PC-3 (cell line): ENCODE measurements around the gene PCDHB5. TPM values are rescaled to one million over a fixed set of nuclear protein-coding genes. Genes with fewer than 3 reads are reported as not detected.
"Not testable (repeated sequence)": the region's sequence is repeated elsewhere in the genome, so short reads cannot be mapped to it uniquely, and the experiment has no call there.

Experiments used
- ATAC-seq: fragments of 200-7000 bp; cut with Tn5 transposase; 2 replicates; pipeline ENCODE4 v1.9.1; 2020; ENCODE audit warnings: mild to moderate bottlenecking, moderate library complexity
- BruUV-seq: library from RNA; stranded (reverse); fragments of 400-500 nt; replicated peaks from 2 replicates; lab custom pipeline; 2021; lab: Mats Ljungman, UMichigan
- CTCF ChIA-PET: fragments of 300-600 bp; sonication (Branson Sonifier 250); formaldehyde crosslinking; loops from one replicate; lab custom pipeline; 2022; ENCODE audit warnings: antibody characterized with exemption; lab: Charles Lee
- POLR2A ChIA-PET: fragments of 300-600 bp; sonication (Branson Sonifier 250); formaldehyde crosslinking; loops from one replicate; lab custom pipeline; 2022; ENCODE audit warnings: antibody characterized with exemption; ENCODE audit not compliant: unreplicated experiment; lab: Charles Lee
- DNase-seq: peaks from one replicate; pipeline ENCODE4 v3.0.0-alpha.2; 2015
- H2AFZ ChIP-seq: fragments of 300-600 bp; sonication (generic); 2 replicates; pipeline ENCODE4 v1.6.0; 2016; ENCODE audit warnings: antibody characterized with exemption, low read length
- H3F3A ChIP-seq: fragments of 300-600 bp; sonication (generic); one replicate; pipeline ENCODE4 v1.6.0; 2017; ENCODE audit warnings: antibody characterized with exemption, low read length, control low read depth, mild to moderate bottlenecking; ENCODE audit not compliant: unreplicated experiment
- H3K27ac ChIP-seq: fragments of 300-600 bp; sonication (generic); 2 replicates; pipeline ENCODE4 v1.5.1; 2016; ENCODE audit warnings: mild to moderate bottlenecking, low read length
- H3K27me3 ChIP-seq: fragments of 300-600 bp; sonication (generic); 2 replicates; pipeline ENCODE4 v1.6.1; 2016; ENCODE audit warnings: low read length, mixed read lengths
- H3K36me3 ChIP-seq: fragments of 300-600 bp; sonication (generic); 2 replicates; pipeline ENCODE4 v1.6.1; 2016; ENCODE audit warnings: low read depth, mixed run types, low read length, mixed read lengths
- H3K4me1 ChIP-seq: fragments of 300-600 bp; sonication (generic); 2 replicates; pipeline ENCODE4 v1.5.1; 2016; ENCODE audit warnings: low read length; ENCODE audit not compliant: insufficient read depth
- H3K4me2 ChIP-seq: fragments of 300-600 bp; sonication (generic); 2 replicates; pipeline ENCODE4 v1.6.0; 2016; ENCODE audit warnings: low read length
- H3K4me3 ChIP-seq: fragments of 300-600 bp; sonication (generic); 2 replicates; pipeline ENCODE4 v1.5.1; 2016; ENCODE audit warnings: mild to moderate bottlenecking, low read length, mixed read lengths
- H3K79me2 ChIP-seq: fragments of 300-600 bp; sonication (generic); 2 replicates; pipeline ENCODE4 v1.6.1; 2017; ENCODE audit warnings: low read length, mixed read lengths
- H3K9ac ChIP-seq: fragments of 300-600 bp; sonication (generic); 2 replicates; pipeline ENCODE4 v1.6.0; 2016; ENCODE audit warnings: mild to moderate bottlenecking, low read length
- H3K9me2 ChIP-seq: fragments of 300-600 bp; sonication (generic); replicated peaks from 2 replicates; pipeline ENCODE4 v1.6.1; 2016; ENCODE audit warnings: mixed run types, low read length, mixed read lengths
- H3K9me3 ChIP-seq: fragments of 300-600 bp; sonication (generic); 2 replicates; pipeline ENCODE4 v1.6.1; 2016; ENCODE audit warnings: low read length, mixed read lengths
- H4K20me1 ChIP-seq: fragments of 300-600 bp; sonication (generic); 2 replicates; pipeline ENCODE4 v1.6.1; 2016; ENCODE audit warnings: low read length, mixed read lengths
- EZH2 ChIP-seq: fragments of 300-600 bp; sonication (generic); IDR thresholded peaks from one replicate; pipeline ENCODE4 v1.6.1; 2017; ENCODE audit warnings: antibody characterized with exemption, mild to moderate bottlenecking, low read length; ENCODE audit not compliant: unreplicated experiment
- EZH2phosphoT487 ChIP-seq: fragments of 300-600 bp; sonication (generic); IDR thresholded peaks from 2 replicates; pipeline ENCODE4 v1.6.1; 2018; ENCODE audit warnings: mild to moderate bottlenecking, antibody characterized with exemption, low read length, borderline replicate concordance
- intact Hi-C: fragments of 100-400 bp; cut with micrococcal nuclease; formaldehyde crosslinking; loops from 2 replicates; pipeline ENCODE4 v1.9.0; 2023
- total RNA-seq: library from RNA; depleted of rRNA; stranded (reverse); fragments of >200 nt; gene quantifications from 2 replicates; pipeline ENCODE4 v1.2.3, GENCODE V29; 2014
- TF ChIP-seq, protein P1 (sequence below): fragments of 300-600 bp; sonication (generic); conservative IDR thresholded peaks from 2 replicates; pipeline ENCODE4 v1.5.1; 2017; ENCODE audit warnings: antibody characterized with exemption, low read depth, mild to moderate bottlenecking, low read length

Gene PCDHB5
- total RNA-seq, 1 experiment from 2014 or later: 0.69 TPM

DNA sequence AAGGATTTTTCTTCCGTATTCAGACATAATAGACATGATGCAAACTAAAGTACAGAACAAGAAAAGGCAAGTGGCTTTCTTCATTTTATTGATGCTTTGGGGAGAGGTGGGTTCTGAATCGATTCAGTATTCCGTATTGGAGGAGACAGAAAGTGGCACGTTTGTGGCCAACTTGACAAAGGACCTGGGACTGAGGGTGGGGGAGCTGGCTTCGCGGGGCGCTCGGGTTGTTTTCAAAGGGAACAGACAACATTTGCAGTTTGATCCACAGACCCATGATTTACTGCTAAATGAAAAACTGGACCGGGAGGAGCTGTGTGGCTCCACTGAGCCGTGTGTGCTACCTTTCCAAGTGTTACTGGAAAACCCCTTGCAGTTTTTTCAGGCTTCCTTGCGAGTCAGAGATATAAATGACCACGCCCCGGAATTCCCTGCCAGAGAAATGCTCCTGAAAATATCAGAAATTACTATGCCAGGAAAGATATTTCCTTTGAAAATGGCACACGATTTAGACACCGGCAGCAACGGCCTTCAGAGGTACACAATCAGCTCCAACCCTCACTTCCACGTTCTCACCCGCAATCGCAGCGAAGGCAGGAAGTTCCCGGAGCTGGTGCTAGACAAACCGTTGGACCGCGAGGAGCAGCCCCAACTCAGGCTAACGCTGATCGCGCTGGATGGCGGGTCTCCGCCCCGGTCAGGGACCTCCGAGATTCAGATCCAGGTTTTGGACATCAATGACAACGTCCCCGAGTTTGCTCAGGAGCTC lies 15.4 kb downstream of the PCDHB5 start:
- intact Hi-C loops: no loop called here
- Histone ChIP-seq H2AFZ (no peak overlapping the region), H3K4me2 (no peak overlapping the region), H3K4me3 (no peak overlapping the region), H3K9me2 (no peaks in the 10 kb centered on the region), H3K27ac (no peak overlapping the region), H3K9ac (no peak overlapping the region), H3K27me3 (no peaks in the 10 kb centered on the region), H4K20me1 (no peaks in the 10 kb centered on the region), H3K36me3 (no peaks in the 10 kb centered on the region), H3K4me1 (no peaks in the 10 kb centered on the region), H3K9me3 (no peaks in the 10 kb centered on the region), H3K79me2 (no peaks in the 10 kb centered on the region), H3F3A (no peaks in the 10 kb centered on the region)
- ChIA-PET POLR2A (no interaction called here), CTCF (no interaction called here)
- DNase-seq: no peak
- TF ChIP-seq EZH2phosphoT487 (no peak), EZH2 (no peak)
- TF ChIP-seq, protein P1, sequence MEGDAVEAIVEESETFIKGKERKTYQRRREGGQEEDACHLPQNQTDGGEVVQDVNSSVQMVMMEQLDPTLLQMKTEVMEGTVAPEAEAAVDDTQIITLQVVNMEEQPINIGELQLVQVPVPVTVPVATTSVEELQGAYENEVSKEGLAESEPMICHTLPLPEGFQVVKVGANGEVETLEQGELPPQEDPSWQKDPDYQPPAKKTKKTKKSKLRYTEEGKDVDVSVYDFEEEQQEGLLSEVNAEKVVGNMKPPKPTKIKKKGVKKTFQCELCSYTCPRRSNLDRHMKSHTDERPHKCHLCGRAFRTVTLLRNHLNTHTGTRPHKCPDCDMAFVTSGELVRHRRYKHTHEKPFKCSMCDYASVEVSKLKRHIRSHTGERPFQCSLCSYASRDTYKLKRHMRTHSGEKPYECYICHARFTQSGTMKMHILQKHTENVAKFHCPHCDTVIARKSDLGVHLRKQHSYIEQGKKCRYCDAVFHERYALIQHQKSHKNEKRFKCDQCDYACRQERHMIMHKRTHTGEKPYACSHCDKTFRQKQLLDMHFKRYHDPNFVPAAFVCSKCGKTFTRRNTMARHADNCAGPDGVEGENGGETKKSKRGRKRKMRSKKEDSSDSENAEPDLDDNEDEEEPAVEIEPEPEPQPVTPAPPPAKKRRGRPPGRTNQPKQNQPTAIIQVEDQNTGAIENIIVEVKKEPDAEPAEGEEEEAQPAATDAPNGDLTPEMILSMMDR: no peak
- BruUV-seq: no TSS peak
- ATAC-seq: no peak

DNA sequence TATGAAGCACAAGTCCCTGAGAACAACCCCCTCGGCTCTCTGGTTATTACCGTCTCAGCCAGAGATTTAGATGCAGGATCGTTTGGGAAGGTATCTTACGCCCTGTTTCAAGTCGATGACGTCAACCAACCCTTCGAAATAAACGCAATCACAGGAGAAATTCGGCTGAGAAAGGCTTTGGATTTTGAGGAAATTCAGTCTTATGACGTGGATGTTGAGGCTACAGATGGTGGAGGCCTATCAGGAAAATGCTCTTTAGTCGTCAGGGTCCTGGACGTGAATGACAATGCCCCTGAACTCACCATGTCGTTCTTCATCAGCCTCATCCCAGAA lies 16.0 kb downstream of the PCDHB5 start:
- no peak overlapping the region for H2AFZ ChIP-seq
- intact Hi-C loops: no loop called here
- ATAC-seq: no peak
- H3K9me2 ChIP-seq: no peaks in the 10 kb centered on the region
- BruUV-seq: no TSS peak
- no peaks in the 10 kb centered on the region for H3K79me2 ChIP-seq
- no peak overlapping the region for H3K9ac ChIP-seq
- CTCF ChIA-PET: no interaction called here
- H3K4me2 ChIP-seq: no peak overlapping the region
- H3K36me3 ChIP-seq: no peaks in the 10 kb centered on the region
- H3F3A ChIP-seq: no peaks in the 10 kb centered on the region
- no peaks in the 10 kb centered on the region for H3K4me1 ChIP-seq
- no peaks in the 10 kb centered on the region for H4K20me1 ChIP-seq
- DNase-seq: no peak
- no peak overlapping the region for H3K4me3 ChIP-seq
- POLR2A ChIA-PET: no interaction called here
- H3K27me3 ChIP-seq: no peaks in the 10 kb centered on the region
- TF ChIP-seq EZH2 (no peak), EZH2phosphoT487 (no peak)
- TF ChIP-seq, protein P1: no peak
- H3K27ac ChIP-seq: no peak overlapping the region
- H3K9me3 ChIP-seq: no peaks in the 10 kb centered on the region

DNA sequence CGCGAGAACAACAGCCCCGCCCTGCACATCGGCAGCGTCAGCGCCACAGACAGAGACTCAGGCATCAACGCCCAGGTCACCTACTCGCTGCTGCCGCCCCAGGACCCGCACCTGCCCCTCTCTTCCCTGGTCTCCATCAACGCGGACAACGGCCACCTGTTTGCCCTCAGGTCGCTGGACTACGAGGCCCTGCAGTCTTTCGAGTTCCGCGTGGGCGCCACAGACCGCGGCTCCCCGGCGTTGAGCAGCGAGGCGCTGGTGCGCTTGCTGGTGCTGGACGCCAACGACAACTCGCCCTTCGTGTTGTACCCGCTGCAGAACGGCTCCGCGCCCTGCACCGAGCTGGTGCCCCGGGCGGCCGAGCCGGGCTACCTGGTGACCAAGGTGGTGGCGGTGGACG lies 16.6 kb downstream of the PCDHB5 start:
- H4K20me1 ChIP-seq, H3K79me2 ChIP-seq, H3K4me1 ChIP-seq, ATAC-seq, H3K9me3 ChIP-seq, BruUV-seq, H3K4me3 ChIP-seq, H3K27ac ChIP-seq, H3K9me2 ChIP-seq, H3K4me2 ChIP-seq, CTCF ChIA-PET, H3K36me3 ChIP-seq, H3K27me3 ChIP-seq, H2AFZ ChIP-seq, H3F3A ChIP-seq, intact Hi-C loops, DNase-seq, H3K9ac ChIP-seq, POLR2A ChIA-PET: not testable (repeated sequence)

DNA sequence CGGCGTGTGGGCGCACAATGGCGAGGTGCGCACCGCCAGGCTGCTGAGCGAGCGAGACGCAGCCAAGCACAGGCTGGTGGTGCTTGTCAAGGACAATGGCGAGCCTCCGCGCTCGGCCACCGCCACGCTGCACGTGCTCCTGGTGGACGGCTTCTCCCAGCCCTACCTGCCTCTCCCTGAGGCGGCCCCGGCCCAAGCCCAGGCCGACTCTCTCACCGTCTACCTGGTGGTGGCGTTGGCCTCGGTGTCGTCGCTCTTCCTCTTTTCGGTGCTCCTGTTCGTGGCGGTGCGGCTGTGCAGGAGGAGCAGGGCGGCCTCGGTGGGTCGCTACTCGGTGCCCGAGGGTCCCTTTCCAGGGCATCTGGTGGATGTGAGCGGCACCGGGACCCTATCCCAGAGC lies 17.1 kb downstream of the PCDHB5 start:
- DNase-seq, ATAC-seq: not testable (repeated sequence)

More for the DNA sequence above, 17.1 kb downstream of the PCDHB5 start:
- H3K36me3 ChIP-seq, H3K4me1 ChIP-seq, H3K27ac ChIP-seq, H3K9ac ChIP-seq, H3K4me2 ChIP-seq, CTCF ChIA-PET, H3F3A ChIP-seq, POLR2A ChIA-PET, H2AFZ ChIP-seq, intact Hi-C loops, H3K9me2 ChIP-seq, H4K20me1 ChIP-seq, H3K27me3 ChIP-seq, H3K79me2 ChIP-seq, H3K4me3 ChIP-seq, H3K9me3 ChIP-seq, BruUV-seq: not testable (repeated sequence)
